CD14-positive monocyte (primary cell): ENCODE measurements around the gene SH3RF3. TPM values are rescaled to one million over a fixed set of nuclear protein-coding genes. Genes with fewer than 3 reads are reported as not detected.

Source experiments
- DNase-seq, 3 donors: peaks; one replicate each; pipeline ENCODE4 v3.0.0-alpha.2; 2011 to 2022
- H2AFZ ChIP-seq: 2 replicates; pipeline ENCODE4 v1.6.0; 2012; ENCODE audit warnings: mild to moderate bottlenecking, low read depth, low read length, inconsistent platforms; ENCODE audit not compliant: insufficient read depth, poor library complexity, severe bottlenecking
- H3K27ac ChIP-seq, 2 donors: 1 replicate in 1 of 2; 2 replicates in 1 of 2; pipeline ENCODE4 v1.5.1; 2012 to 2013; ENCODE audit warnings: low read length in 2 of 2, control low read depth in 1 of 2, inconsistent platforms in 1 of 2, low read depth in 1 of 2, mild to moderate bottlenecking in 1 of 2
- H3K27me3 ChIP-seq, 2 donors: one replicate each; pipeline versions ENCODE4 v1.6.0 to v1.6.1; 2011 to 2013; ENCODE audit warnings: low read length in 2 of 2; ENCODE audit not compliant: control insufficient read depth in 2 of 2, insufficient read depth in 2 of 2
- H3K36me3 ChIP-seq, 2 donors: replicated peaks in 1 of 2; 1 replicate in 1 of 2; 2 replicates in 1 of 2; pipeline versions ENCODE4 v1.5.1 to v1.6.1; 2012 to 2013; ENCODE audit warnings: low read length in 2 of 2, control low read depth in 1 of 2, inconsistent platforms in 1 of 2, mild to moderate bottlenecking in 1 of 2; ENCODE audit not compliant: insufficient read depth in 2 of 2, control insufficient read depth in 1 of 2
- H3K4me1 ChIP-seq, 2 donors: 1 replicate in 1 of 2; 2 replicates in 1 of 2; pipeline versions ENCODE4 v1.5.1 to v1.6.1; 2012 to 2013; ENCODE audit warnings: low read length in 2 of 2, control low read depth in 1 of 2, inconsistent platforms in 1 of 2, mild to moderate bottlenecking in 1 of 2, moderate library complexity in 1 of 2; ENCODE audit not compliant: insufficient read depth in 2 of 2, control insufficient read depth in 1 of 2
- H3K4me2 ChIP-seq: replicated peaks from 2 replicates; pipeline ENCODE3; 2012; ENCODE audit warnings: low read length, moderate library complexity, mild to moderate bottlenecking; ENCODE audit not compliant: poor library complexity, severe bottlenecking; ENCODE audit errors: extremely low read depth
- H3K4me3 ChIP-seq, 3 experiments: fragments of 200-600 bp in 1 of 3; sonication (generic) in 1 of 3; replicated peaks in 1 of 3; 1 replicate in 2 of 3; 2 replicates in 1 of 3; pipeline ENCODE4 v1.5.1; 2011 to 2013; ENCODE audit warnings: low read length in 3 of 3, mild to moderate bottlenecking in 3 of 3, control low read depth in 2 of 3, low read depth in 2 of 3, inconsistent platforms in 1 of 3, moderate library complexity in 1 of 3
- H3K79me2 ChIP-seq: 2 replicates; pipeline ENCODE4 v1.6.0; 2012; ENCODE audit warnings: mild to moderate bottlenecking, control low read depth, inconsistent platforms, low read length, moderate library complexity; ENCODE audit not compliant: insufficient read depth
- H3K9ac ChIP-seq: 2 replicates; pipeline ENCODE4 v1.6.0; 2017; ENCODE audit warnings: low read length, mild to moderate bottlenecking; ENCODE audit not compliant: insufficient read depth, poor library complexity, severe bottlenecking
- H3K9me3 ChIP-seq, 2 donors: replicated peaks in 1 of 2; 1 replicate in 1 of 2; 2 replicates in 1 of 2; pipeline versions ENCODE4 v1.5.1 to v1.6.1; 2012 to 2013; ENCODE audit warnings: low read length in 2 of 2, control low read depth in 1 of 2; ENCODE audit not compliant: control insufficient read depth in 1 of 2, insufficient read depth in 1 of 2
- H4K20me1 ChIP-seq: 2 replicates; pipeline ENCODE4 v1.6.0; 2012; ENCODE audit warnings: mild to moderate bottlenecking, low read length, control low read depth, moderate library complexity; ENCODE audit not compliant: insufficient read depth
- H3K27ac Mint-ChIP-seq, 7 donors: one replicate each; pipeline ENCODE4 v1.8.0; 2020; ENCODE audit warnings: mild to moderate bottlenecking in 7 of 7, mixed read lengths in 7 of 7, moderate library complexity in 6 of 7, inconsistent platforms in 2 of 7
- H3K27me3 Mint-ChIP-seq, 3 donors: one replicate each; pipeline ENCODE4 v1.8.0; 2021 to 2022; ENCODE audit warnings: low read depth in 3 of 3, mild to moderate bottlenecking in 3 of 3, mixed read lengths in 3 of 3, moderate library complexity in 3 of 3, inconsistent platforms in 1 of 3
- H3K36me3 Mint-ChIP-seq, 2 donors: one replicate each; pipeline ENCODE4 v1.8.0; 2020; ENCODE audit warnings: mixed read lengths in 2 of 2, inconsistent platforms in 1 of 2, mild to moderate bottlenecking in 1 of 2
- H3K4me1 Mint-ChIP-seq: one replicate; pipeline ENCODE4 v1.8.0; 2020; ENCODE audit warnings: mild to moderate bottlenecking, mixed read lengths
- H3K4me3 Mint-ChIP-seq, 2 donors: one replicate each; pipeline ENCODE4 v1.8.0; 2020; ENCODE audit warnings: mild to moderate bottlenecking in 2 of 2, mixed read lengths in 2 of 2, moderate library complexity in 1 of 2
- H3K9me3 Mint-ChIP-seq, 7 donors: one replicate each; pipeline ENCODE4 v1.8.0; 2020 to 2022; ENCODE audit warnings: mixed read lengths in 7 of 7, mild to moderate bottlenecking in 6 of 7, moderate library complexity in 6 of 7, inconsistent platforms in 2 of 7
- WGBS: methylation state at CpG from one replicate; pipeline ENCODE4 v1.1.5; 2013; ENCODE audit warnings: missing lambda C conversion rate; ENCODE audit not compliant: insufficient coverage; 5-methylcytosine and 5-hydroxymethylcytosine counted together
- intact Hi-C, 2 donors: fragments of 100-400 bp; cut with micrococcal nuclease; formaldehyde crosslinking; loops; one replicate each; pipeline versions ENCODE4 v1.15.0 to v1.15.1; 2023
- polyA plus RNA-seq, 3 donors: library from polyadenylated mRNA; depleted of rRNA in 1 of 3; unstranded in 2 of 3; stranded (reverse) in 1 of 3; fragments of 300-500 nt in 2 of 3; fragments of >200 nt in 1 of 3; fragmentation: Illumina TruSeq in 2 of 3; gene quantifications; 1 replicate in 2 of 3; 2 replicates in 1 of 3; pipeline ENCODE4 v1.2.3, GENCODE V29; 2012 to 2021
- TF ChIP-seq, protein P1 (sequence below): fragments of 200-600 bp; IDR thresholded peaks from one replicate; pipeline ENCODE4 v1.8.0; 2022; ENCODE audit warnings: antibody characterized with exemption, mild to moderate bottlenecking

SH3RF3 gene
- polyA plus RNA-seq, 3 donors = 0.25 to 0.75 (median 0.34) TPM

DNA sequence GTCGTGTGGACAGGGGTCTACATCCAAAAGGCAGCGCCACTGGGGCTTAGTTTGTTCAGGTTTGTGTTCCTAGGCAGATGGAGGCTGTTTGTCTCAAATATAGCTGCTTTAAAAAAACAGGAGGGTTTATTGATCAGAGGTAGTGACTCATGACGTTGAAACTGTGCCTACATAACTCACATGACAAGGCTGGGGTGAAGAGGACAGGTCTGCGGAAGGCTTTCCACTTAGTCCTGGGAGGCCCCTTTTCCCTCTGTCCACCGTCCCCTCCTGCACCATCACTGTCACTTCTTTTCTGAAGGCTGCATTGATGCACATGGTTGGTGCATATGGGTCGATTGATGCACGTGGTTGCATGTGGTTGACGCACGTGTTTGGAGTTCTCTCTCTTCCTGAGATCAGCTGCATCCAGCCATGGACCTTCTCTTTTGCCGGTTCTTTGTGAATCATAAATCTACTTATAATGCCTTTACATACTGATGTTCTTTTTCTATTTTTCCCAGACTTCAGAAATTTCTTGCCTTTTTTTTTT, 10.9 kb downstream of the SH3RF3 start:
- H2AFZ ChIP-seq = no peak overlapping the region
- TF ChIP-seq, protein P1, sequence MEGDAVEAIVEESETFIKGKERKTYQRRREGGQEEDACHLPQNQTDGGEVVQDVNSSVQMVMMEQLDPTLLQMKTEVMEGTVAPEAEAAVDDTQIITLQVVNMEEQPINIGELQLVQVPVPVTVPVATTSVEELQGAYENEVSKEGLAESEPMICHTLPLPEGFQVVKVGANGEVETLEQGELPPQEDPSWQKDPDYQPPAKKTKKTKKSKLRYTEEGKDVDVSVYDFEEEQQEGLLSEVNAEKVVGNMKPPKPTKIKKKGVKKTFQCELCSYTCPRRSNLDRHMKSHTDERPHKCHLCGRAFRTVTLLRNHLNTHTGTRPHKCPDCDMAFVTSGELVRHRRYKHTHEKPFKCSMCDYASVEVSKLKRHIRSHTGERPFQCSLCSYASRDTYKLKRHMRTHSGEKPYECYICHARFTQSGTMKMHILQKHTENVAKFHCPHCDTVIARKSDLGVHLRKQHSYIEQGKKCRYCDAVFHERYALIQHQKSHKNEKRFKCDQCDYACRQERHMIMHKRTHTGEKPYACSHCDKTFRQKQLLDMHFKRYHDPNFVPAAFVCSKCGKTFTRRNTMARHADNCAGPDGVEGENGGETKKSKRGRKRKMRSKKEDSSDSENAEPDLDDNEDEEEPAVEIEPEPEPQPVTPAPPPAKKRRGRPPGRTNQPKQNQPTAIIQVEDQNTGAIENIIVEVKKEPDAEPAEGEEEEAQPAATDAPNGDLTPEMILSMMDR = no peak
- no peak for DNase-seq
- WGBS = 100% methylated on average over 7 of the region's 10 CpGs
- no peaks in the 10 kb centered on the region for H3K9me3 ChIP-seq
- H3K4me1 Mint-ChIP-seq = peaks cover 5% of the 10 kb centered on the region
- H3K27me3 Mint-ChIP-seq = peaks cover 10 to 14% (median 11%) of the 10 kb centered on the region in 3 donors
- no peaks in the 10 kb centered on the region for H3K36me3 Mint-ChIP-seq
- intact Hi-C loops = loop anchor here in 1 of 2 donors (10.0 kb wide), 1 partner anchor 235 kb away; no protein-coding TSS in a partner anchor
- H3K9me3 Mint-ChIP-seq = no peaks in the 10 kb centered on the region
- no peak overlapping the region for H3K4me3 ChIP-seq
- H3K36me3 ChIP-seq = no peaks in the 10 kb centered on the region
- no peak overlapping the region for H3K4me3 Mint-ChIP-seq
- no peak overlapping the region for H3K4me2 ChIP-seq
- H3K27me3 ChIP-seq = peaks cover 0 to 4% of the 10 kb centered on the region in 2 donors
- H3K27ac Mint-ChIP-seq = no peak overlapping the region
- H3K9ac ChIP-seq = no peak overlapping the region
- no peaks in the 10 kb centered on the region for H3K4me1 ChIP-seq
- no peaks in the 10 kb centered on the region for H3K79me2 ChIP-seq
- no peaks in the 10 kb centered on the region for H4K20me1 ChIP-seq
- H3K27ac ChIP-seq = no peak overlapping the region

DNA sequence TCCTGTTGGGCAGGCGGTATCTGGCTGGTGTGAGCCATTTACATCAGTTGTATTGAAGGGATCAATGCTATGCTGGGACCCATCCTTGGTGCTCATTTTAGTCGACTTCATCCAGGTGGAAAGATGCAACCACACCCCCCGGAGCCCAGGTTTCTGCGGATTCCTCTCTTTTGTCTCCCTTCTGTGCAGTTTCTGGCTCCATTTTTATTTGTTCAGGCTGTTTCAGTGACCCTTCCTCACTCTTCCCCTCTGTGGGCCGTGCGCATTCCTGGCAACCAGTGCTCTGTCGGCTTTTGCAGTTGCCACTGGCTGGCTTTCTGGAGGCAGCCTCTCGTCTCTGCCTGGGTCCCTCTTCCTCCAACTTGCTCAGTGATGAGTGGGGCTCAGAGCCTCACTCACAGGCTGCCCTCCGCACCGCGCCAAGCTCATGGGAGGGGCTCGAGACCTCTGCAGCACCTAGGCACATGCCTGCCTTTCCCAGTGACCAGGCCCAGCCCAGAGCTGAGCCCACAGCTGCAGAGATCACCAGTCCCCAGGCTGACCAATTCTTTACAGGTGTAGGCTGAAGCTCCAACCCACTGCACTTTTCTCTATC, 12.1 kb downstream of the SH3RF3 start:
- no peaks in the 10 kb centered on the region for H3K27me3 ChIP-seq
- H3K4me1 ChIP-seq = no peaks in the 10 kb centered on the region
- H3K9ac ChIP-seq = no peak overlapping the region
- no peak overlapping the region for H2AFZ ChIP-seq
- no peaks in the 10 kb centered on the region for H3K36me3 ChIP-seq
- DNase-seq = no peak
- no peaks in the 10 kb centered on the region for H4K20me1 ChIP-seq
- no peak overlapping the region for H3K27ac ChIP-seq
- no peaks in the 10 kb centered on the region for H3K9me3 ChIP-seq
- H3K4me2 ChIP-seq = no peak overlapping the region
- H3K4me3 ChIP-seq = no peak overlapping the region
- Mint-ChIP-seq H3K9me3 (no peaks in the 10 kb centered on the region), H3K27ac (peak overlapping the region in 1 of 7 donors; percentile 55), H3K4me3 (peak overlapping the region in 1 of 2 donors; percentile 32), H3K4me1 (peaks cover 5% of the 10 kb centered on the region), H3K36me3 (no peaks in the 10 kb centered on the region), H3K27me3 (peaks cover 8 to 12% (median 12%) of the 10 kb centered on the region in 3 donors)
- no peaks in the 10 kb centered on the region for H3K79me2 ChIP-seq
- intact Hi-C loops = no loop called here
- 89% methylated on average over 12 of the region's 12 CpGs for WGBS
- TF ChIP-seq, protein P1 = no peak
